Nephron progenitor cell (in vitro differentiated cells): ENCODE measurements around the gene CARD19.
"Not testable (repeated sequence)": the region's sequence is repeated elsewhere in the genome, so short reads cannot be mapped to it uniquely, and the experiment has no call there.

ENCODE experiments used
- DNase-seq: peaks from one replicate; pipeline ENCODE4 v3.0.0; 2021
- H3K27ac Mint-ChIP-seq: 2 replicates; pipeline ENCODE4 v1.8.0; 2021; ENCODE audit warnings: mild to moderate bottlenecking, moderate library complexity, mixed read lengths
- H3K27me3 Mint-ChIP-seq: 2 replicates; pipeline ENCODE4 v1.8.0; 2021; ENCODE audit warnings: mild to moderate bottlenecking, low read depth, mixed read lengths; ENCODE audit not compliant: poor library complexity
- H3K36me3 Mint-ChIP-seq: 2 replicates; pipeline ENCODE4 v1.8.0; 2021; ENCODE audit warnings: low read depth, mixed read lengths
- H3K4me1 Mint-ChIP-seq: 2 replicates; pipeline ENCODE4 v1.8.0; 2021; ENCODE audit warnings: mixed read lengths
- H3K4me3 Mint-ChIP-seq: 2 replicates; pipeline ENCODE4 v1.8.0; 2021; ENCODE audit warnings: mild to moderate bottlenecking, moderate library complexity, mixed read lengths
- H3K9me3 Mint-ChIP-seq: 2 replicates; pipeline ENCODE4 v1.8.0; 2021; ENCODE audit warnings: mild to moderate bottlenecking, moderate library complexity, mixed read lengths
- TF ChIP-seq, protein P1 (sequence below): fragments of 200-600 bp; sonication (generic); IDR thresholded peaks from 2 replicates; pipeline ENCODE4 v1.5.0; 2021; ENCODE audit warnings: antibody characterized with exemption

Gene CARD19

DNA sequence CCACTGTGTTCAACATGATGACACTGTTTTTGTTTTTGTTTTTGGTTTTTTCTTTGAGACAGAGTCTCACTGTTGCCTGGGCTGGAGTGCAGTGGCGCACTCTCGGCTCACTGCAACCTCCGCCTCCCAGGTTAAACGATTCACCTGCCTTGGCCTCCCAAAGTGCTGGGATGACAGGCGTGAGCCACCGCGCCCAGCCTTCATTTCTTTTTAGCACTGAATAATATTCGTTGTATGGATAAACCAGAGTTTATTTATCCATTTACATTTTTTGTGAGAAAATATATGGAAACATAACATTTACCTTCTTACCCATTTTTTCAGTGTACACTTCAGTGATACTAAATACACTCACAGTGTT lies 4.2 kb downstream of the CARD19 start:
- peaks cover 8% of the 10 kb centered on the region for H3K4me1 Mint-ChIP-seq
- TF ChIP-seq, protein P1, sequence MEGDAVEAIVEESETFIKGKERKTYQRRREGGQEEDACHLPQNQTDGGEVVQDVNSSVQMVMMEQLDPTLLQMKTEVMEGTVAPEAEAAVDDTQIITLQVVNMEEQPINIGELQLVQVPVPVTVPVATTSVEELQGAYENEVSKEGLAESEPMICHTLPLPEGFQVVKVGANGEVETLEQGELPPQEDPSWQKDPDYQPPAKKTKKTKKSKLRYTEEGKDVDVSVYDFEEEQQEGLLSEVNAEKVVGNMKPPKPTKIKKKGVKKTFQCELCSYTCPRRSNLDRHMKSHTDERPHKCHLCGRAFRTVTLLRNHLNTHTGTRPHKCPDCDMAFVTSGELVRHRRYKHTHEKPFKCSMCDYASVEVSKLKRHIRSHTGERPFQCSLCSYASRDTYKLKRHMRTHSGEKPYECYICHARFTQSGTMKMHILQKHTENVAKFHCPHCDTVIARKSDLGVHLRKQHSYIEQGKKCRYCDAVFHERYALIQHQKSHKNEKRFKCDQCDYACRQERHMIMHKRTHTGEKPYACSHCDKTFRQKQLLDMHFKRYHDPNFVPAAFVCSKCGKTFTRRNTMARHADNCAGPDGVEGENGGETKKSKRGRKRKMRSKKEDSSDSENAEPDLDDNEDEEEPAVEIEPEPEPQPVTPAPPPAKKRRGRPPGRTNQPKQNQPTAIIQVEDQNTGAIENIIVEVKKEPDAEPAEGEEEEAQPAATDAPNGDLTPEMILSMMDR = no peak
- H3K9me3 Mint-ChIP-seq = peaks cover 35% of the 10 kb centered on the region
- no peak overlapping the region for H3K27ac Mint-ChIP-seq
- no peak for DNase-seq
- peaks cover 9% of the 10 kb centered on the region for H3K27me3 Mint-ChIP-seq
- peaks cover 23% of the 10 kb centered on the region for H3K36me3 Mint-ChIP-seq
- H3K4me3 Mint-ChIP-seq = no peak overlapping the region

DNA sequence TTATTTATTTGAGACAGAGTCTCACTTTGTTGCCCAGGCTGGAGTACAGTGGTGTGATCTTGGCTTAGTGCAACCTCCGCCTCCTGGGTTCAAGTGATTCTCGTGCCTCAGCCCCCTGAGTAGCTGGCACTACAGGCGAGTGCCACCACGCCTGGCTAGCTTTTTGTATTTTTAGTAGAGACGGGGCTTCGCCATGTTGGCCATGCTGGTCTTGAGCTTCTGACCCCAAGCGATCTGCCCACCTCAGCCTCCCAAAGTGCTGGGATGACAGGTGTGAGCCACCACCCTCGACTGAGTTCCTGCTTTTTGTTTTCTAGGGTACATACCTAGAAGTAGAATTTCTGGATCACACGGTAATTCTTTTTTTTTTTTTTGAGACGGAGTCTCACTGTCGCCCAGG lies 5.1 kb downstream of the CARD19 start:
- not testable (repeated sequence) for H3K27ac Mint-ChIP-seq, DNase-seq, H3K4me1 Mint-ChIP-seq, H3K27me3 Mint-ChIP-seq, H3K4me3 Mint-ChIP-seq
- H3K9me3 Mint-ChIP-seq = peaks cover 35% of the 10 kb centered on the region
- H3K36me3 Mint-ChIP-seq = peaks cover 23% of the 10 kb centered on the region

DNA sequence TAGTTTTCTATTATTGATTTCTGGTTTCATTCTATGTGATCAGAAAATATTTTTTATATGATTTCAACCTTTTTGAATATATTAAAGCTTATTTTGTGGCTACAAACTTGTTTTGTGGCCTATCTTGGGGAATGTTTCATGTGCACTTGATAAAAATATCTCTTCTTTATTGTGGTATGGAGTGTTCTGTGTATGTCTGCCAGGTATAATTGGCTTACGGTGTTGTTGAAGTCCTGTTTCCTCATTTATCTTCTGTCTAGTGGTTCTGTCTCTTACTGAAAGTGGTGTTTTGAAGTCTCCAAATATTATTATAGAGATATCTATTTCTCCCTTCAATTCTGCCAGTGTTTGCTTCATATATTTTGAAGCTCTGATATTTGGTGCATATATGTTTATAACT lies 9.6 kb downstream of the CARD19 start:
- no peak overlapping the region for H3K4me3 Mint-ChIP-seq
- TF ChIP-seq, protein P1 = no peak
- DNase-seq = no peak
- peaks cover 19% of the 10 kb centered on the region for H3K36me3 Mint-ChIP-seq
- peaks cover 34% of the 10 kb centered on the region for H3K9me3 Mint-ChIP-seq
- peaks cover under 1% of the 10 kb centered on the region for H3K4me1 Mint-ChIP-seq
- peaks cover 4% of the 10 kb centered on the region for H3K27me3 Mint-ChIP-seq
- no peak overlapping the region for H3K27ac Mint-ChIP-seq

DNA sequence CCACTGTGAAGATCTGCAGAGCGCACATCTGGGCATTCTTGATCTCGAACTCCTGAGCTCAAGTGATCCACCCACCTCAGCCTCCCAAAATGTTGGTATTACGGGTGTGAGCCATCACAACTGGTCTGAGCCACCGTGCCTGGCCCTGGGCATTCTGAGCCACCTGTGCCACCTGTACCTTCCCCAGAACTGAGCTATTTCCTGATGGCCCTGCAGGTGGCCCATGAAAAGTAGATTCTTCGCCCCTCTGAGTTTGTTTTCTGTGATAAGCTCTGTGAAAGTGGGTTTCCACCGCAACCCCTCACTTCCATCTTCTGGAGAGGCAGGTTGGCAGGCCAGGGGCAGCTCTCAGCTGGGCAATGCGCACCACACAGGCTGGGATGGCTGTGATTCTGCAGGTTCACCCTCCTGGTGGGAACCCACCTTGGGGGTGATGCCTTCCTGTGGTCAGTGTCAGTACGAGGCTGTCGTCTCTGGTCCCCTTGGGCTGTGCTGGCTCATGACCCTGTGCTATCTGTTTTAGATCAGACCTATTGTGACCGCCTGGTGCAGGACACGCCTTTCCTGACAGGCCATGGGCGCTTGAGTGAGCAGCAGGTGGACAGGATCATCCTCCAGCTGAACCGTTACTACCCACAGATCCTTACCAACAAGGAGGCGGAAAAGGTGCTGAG lies 11.3 kb downstream of the CARD19 start:
- DNase-seq = no peak
- TF ChIP-seq, protein P1 = no peak
- H3K9me3 Mint-ChIP-seq = peaks cover 22% of the 10 kb centered on the region
- no peak overlapping the region for H3K4me3 Mint-ChIP-seq
- H3K4me1 Mint-ChIP-seq = peaks cover 9% of the 10 kb centered on the region
- H3K36me3 Mint-ChIP-seq = peaks cover 18% of the 10 kb centered on the region
- peaks cover 4% of the 10 kb centered on the region for H3K27me3 Mint-ChIP-seq
- H3K27ac Mint-ChIP-seq = no peak overlapping the region

DNA sequence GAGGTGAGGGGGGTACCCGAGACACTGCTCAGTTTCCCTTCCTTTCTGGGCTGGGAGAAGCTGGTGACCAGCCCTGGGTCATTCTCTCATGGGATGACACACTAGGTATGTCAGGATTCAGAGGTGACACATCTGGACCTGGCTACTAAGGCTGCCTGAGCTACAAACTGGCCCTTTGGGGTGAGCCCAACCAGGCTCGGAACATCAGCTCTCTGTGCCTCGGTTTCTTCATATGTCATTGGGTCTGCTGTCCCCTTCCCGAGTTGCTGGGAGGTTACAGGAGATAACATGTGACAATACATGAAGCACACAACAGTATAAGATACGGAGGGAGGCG lies 11.8 kb downstream of the CARD19 start:
- DNase-seq = no peak
- Mint-ChIP-seq H3K4me1 (peaks cover 9% of the 10 kb centered on the region), H3K9me3 (peaks cover 17% of the 10 kb centered on the region), H3K27me3 (peaks cover 4% of the 10 kb centered on the region), H3K27ac (no peak overlapping the region), H3K36me3 (peaks cover 15% of the 10 kb centered on the region), H3K4me3 (no peak overlapping the region)
- TF ChIP-seq, protein P1 = no peak

DNA sequence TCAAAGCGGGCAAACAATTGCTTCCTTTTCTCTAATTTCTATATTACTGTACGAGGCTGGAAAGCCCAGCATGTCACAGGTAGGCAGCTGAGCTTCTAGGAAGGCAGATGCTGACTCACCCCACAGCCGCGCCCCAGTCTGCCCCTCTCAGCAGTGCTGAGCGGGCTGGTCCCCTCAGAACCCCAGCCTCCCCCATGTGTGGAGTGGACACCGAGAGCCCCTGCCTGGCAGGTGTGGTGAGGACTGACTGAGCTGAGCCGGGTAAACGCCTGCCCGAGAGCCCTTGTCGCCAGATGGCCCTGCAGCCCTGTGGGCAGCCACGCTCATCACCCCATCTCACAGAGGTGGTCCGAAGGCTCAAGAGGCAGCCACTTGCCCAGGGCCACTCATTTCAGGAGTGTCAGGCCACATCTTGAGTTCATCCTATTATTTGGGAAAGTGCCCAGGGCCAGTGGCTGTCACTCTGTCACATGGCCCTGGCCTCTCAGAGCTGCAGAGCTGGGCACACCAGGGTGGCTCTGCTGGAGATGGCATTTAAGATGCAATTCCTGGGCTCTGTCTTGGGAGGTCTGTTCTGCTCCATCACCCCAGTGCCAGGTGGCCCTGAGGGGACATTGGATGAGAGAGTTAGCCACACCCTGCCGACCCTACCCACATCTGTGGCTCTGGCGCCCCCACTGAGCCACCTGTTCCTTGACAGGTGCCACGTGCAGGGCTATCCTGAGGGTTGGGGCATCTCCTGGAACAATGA lies 12.4 kb downstream of the CARD19 start:
- Mint-ChIP-seq H3K27me3 (peaks cover 4% of the 10 kb centered on the region), H3K4me3 (no peak overlapping the region), H3K27ac (no peak overlapping the region), H3K4me1 (peaks cover 9% of the 10 kb centered on the region), H3K36me3 (peaks cover 13% of the 10 kb centered on the region), H3K9me3 (peaks cover 12% of the 10 kb centered on the region)
- TF ChIP-seq, protein P1 = no peak
- no peak for DNase-seq
